Suprapubic skin (tissue), 4 donors: ENCODE data around the gene UQCC5.

Experiments
- CTCF ChIP-seq, 2 donors: fragments of 200-600 bp in 1 of 2; fragments of 450-650 bp in 1 of 2; sonication (generic) in 1 of 2; IDR thresholded peaks; one replicate each; pipeline ENCODE4 v1.5.1; 2016 to 2019; ENCODE audit warnings: antibody characterized with exemption in 2 of 2, mild to moderate bottlenecking in 1 of 2, moderate library complexity in 1 of 2
- EP300 ChIP-seq: sonication (generic); formaldehyde crosslinking; IDR thresholded peaks from one replicate; pipeline ENCODE4 v1.6.1; 2017; ENCODE audit warnings: antibody characterized with exemption
- POLR2A ChIP-seq, 2 donors: fragments of 450-650 bp; IDR thresholded peaks; one replicate each; pipeline ENCODE4 v1.6.1; 2017; ENCODE audit warnings: antibody characterized with exemption in 2 of 2, mild to moderate bottlenecking in 2 of 2, moderate library complexity in 2 of 2
- POLR2AphosphoS5 ChIP-seq, 3 donors: sonication (generic); formaldehyde crosslinking; IDR thresholded peaks; one replicate each; pipeline ENCODE4 v1.6.1; 2017; ENCODE audit warnings: antibody characterized with exemption in 3 of 3

- TF ChIP-seq CTCF (IDR thresholded peaks at IDR 0.05), result no peak
- TF ChIP-seq POLR2A (IDR thresholded peaks at IDR 0.05), result no peak
- no peak for TF ChIP-seq EP300
- no peak for TF ChIP-seq POLR2AphosphoS5 (IDR thresholded peaks at IDR 0.05)
These were observed 35.4 kb upstream of the UQCC5 start for GRCh38 chr3:52501046-52501445.
